ENCODE data around the gene IFNA14.
"Not testable (repeated sequence)": the region's sequence is repeated elsewhere in the genome, so short reads cannot be mapped to it uniquely, and the experiment has no call there.

The IFNA14 gene

DNA sequence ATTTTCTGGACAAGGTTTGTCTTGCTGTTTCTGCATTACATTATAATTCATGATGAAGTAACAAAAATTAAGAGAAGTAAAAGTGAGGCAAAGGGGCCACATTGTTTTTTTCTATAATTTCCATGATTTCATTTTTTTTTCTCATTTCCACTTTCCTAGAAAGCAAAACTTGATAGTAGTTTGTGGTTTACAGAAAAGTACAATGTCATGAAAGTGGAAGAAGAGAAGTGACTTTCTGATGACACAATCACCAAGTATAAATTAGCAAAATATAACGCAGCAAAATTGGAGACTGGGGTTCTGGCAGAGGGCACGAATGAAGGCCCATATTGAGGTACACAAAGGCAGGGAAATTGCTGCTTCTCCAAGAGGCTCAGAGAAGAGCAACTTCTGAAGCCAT lies 5.0 kb upstream of the IFNA14 start:
- H3K4me3 ChIP-seq (ENCODE audit: low read depth, low read length), result no peak overlapping the region
- TF ChIP-seq, protein P1, sequence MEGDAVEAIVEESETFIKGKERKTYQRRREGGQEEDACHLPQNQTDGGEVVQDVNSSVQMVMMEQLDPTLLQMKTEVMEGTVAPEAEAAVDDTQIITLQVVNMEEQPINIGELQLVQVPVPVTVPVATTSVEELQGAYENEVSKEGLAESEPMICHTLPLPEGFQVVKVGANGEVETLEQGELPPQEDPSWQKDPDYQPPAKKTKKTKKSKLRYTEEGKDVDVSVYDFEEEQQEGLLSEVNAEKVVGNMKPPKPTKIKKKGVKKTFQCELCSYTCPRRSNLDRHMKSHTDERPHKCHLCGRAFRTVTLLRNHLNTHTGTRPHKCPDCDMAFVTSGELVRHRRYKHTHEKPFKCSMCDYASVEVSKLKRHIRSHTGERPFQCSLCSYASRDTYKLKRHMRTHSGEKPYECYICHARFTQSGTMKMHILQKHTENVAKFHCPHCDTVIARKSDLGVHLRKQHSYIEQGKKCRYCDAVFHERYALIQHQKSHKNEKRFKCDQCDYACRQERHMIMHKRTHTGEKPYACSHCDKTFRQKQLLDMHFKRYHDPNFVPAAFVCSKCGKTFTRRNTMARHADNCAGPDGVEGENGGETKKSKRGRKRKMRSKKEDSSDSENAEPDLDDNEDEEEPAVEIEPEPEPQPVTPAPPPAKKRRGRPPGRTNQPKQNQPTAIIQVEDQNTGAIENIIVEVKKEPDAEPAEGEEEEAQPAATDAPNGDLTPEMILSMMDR (IDR thresholded peaks at IDR 0.05; ENCODE audit: low read depth, low read length), result no peak

DNA sequence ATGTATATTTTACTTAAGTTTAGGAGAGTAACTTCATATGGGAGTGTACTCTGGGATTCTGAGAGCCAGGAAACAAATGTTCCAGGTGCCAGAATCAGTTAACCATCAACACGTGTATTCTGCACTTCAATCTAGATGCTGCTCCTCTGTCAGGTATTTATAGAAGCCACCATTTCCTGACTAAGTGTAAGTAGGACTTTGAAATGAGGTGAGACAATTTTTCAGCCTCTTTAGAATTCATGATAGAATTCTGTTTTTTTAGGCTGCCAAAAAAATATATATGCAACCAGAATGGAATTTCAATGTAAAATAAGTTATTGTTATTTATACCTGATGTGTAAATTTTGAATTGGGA lies 3.5 kb downstream of the IFNA14 start:
- H3K4me3 ChIP-seq (ENCODE audit: low read depth, low read length), result not testable (repeated sequence)

DNA sequence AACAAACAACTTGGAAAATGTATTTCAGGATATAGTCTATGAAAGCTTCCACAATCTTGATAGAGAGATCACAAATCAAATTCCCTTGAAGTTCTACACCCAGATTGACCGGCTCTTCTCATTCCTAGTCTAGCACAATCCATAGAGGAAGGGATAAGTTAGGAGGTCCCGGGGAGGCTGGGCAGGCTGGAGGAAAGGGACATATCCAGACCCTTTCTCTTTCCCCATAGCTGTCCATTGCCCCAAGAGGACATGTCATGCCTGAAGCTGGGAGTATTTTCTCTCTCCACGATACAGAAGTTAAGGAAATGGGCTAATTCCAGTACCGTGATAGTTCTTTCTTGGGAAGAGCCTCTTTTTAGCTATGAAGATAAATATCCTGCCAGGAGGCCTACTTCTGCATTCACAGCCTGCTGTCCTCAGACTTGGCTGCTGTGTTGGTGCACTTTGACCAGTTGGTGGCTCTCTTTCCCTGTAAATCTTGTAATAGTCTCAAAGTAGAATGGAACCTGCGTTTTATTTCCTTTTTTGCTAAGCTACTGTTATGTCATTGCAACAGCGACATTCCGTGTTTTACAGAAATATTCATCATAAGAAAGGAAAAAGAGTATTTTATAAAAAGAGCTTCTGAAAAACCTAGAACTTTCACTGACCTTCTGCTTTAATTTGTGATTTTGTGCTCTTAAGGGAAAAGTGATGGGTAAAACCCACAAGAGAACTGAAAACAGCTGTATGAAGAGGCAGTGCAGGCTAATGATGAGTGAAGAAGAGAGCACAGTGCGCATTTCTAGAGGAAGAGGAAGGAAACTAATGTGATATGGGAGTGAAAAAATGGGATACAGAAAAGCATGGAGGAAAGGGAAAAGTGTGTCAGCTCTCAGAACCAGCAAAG lies 4.1 kb downstream of the IFNA14 start:
- not testable (repeated sequence) for H3K4me3 ChIP-seq (ENCODE audit: low read depth, low read length)
- TF ChIP-seq, protein P1 (IDR thresholded peaks at IDR 0.05; ENCODE audit: low read depth, low read length), result peak; percentile 34; the same call in 1 of the 2 replicates

DNA sequence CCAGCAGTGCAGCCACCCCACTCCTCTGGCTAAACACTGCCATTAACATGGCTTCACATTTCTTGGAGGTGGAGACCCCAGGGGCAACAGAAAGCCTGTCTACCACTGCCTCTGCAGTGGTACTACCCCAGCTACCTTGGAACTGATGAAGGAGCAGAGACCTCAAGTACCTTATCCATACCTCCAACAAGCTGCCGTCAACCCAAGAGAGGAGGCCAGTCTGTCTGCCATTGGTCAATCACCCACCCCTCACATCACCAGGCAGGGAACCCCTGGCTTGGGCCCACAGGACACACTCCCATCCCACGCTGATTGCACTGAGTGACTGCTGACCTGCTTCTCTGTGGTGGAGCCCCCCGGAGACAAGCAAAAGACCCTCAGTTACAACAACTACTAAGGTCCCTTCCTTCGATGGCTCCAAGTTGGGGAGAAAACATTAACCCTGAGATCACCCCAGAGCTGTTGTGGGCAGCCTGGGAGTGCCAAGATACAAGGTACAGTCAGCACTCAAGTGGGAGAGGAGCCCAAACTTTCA lies 5.6 kb downstream of the IFNA14 start:
- TF ChIP-seq, protein P1 (IDR thresholded peaks at IDR 0.05; ENCODE audit: low read depth, low read length), result no peak
- H3K4me3 ChIP-seq (ENCODE audit: low read depth, low read length), result no peak overlapping the region

DNA sequence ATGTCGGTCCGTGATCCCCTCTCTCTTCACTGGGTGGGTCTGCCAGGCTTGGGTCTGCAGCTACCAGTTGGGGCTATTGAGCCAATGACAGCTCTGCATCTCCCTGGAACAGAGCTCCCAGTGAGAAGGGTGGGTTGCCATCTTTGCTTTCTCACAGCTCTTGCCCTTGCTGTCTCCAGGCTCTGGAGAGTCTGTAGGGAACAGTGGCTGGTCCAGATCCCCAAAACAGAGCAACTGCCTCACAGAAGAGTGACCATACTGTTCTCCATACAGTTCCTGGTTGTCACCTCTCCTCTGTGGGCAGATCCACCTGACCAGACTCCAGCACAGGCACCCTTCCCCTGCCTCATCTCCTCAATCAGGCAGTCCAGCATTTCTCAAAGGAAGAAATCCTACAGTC lies 6.5 kb downstream of the IFNA14 start:
- H3K4me3 ChIP-seq (ENCODE audit: low read depth, low read length), result no peak overlapping the region
- TF ChIP-seq, protein P1 (IDR thresholded peaks at IDR 0.05; ENCODE audit: low read depth, low read length), result no peak

DNA sequence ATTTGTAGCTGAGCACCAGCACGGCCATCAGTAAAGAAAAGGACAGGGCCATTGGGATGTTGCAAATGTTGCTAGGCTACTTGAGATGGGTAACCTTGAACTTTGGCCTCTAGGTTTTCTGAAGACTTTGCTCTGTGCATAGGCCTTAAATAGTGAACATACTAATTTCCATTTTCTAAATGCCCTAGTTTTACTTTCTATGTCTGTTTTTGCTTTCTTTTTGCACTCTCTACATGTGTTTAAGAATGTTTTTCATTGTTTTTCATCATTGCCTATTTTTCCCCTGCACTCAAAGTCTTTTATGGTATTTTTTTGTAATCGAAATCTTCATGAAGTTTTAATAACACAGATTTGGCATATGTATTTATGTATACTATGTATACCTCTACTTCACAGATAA lies 11.7 kb downstream of the IFNA14 start, which contains the start of gene IFNA17:
TSS of gene IFNA17 (minus strand) at position 101 of the 400 bp plus-strand sequence. CDS start at position 52, 49 bp downstream.
- H3K4me3 ChIP-seq (ENCODE audit: low read depth, low read length), result no peak within 1 kb of the TSS
- TF ChIP-seq, protein P1 (IDR thresholded peaks at IDR 0.05; ENCODE audit: low read depth, low read length), result no peak

DNA sequence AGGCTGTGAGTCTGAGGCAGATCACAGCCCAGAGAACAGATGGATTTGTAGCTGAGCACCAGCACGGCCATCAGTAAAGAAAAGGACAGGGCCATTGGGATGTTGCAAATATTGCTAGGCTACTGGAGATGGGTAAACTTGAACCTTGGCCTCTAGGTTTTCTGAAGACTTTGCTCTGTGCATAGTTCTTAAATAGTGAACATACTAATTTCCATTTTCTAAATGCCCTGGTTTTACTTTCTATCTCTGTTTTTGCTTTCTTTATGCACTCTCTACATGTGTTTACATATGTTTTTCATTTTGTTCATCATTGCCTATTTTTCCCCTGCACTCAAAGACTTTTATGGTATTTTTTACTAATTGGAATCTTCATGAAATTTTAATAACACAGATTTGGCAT lies 22.6 kb downstream of the IFNA14 start, which contains the start of gene IFNA16:
TSS of gene IFNA16 (minus strand) at position 101 of the 400 bp plus-strand sequence. CDS start at position 95, 6 bp downstream.
- not testable (repeated sequence) for H3K4me3 ChIP-seq (ENCODE audit: low read depth, low read length)

Measured in WI38 (cell line).